GM12878 (cell line): Measurements from ENCODE around the gene DDX31. TPM values are rescaled to one million over a fixed set of nuclear protein-coding genes. Genes with fewer than 3 reads are reported as not detected.

Experiments used
- ATAC-seq: fragments of 200-7000 bp; cut with Tn5 transposase; 3 replicates; pipeline ENCODE4 v1.9.1; 2020; ENCODE audit warnings: mild to moderate bottlenecking, moderate library complexity
- BruUV-seq: library from RNA; stranded (reverse); fragments of 400-500 nt; replicated peaks from 2 replicates; lab custom pipeline; 2021; lab: Mats Ljungman, UMichigan
- CTCF ChIA-PET: fragments of 300-600 bp; sonication (Branson Sonifier 250); formaldehyde crosslinking; extraction: SDS; loops from one replicate; lab custom pipeline; 2021; ENCODE audit warnings: inconsistent platforms; lab: Yijun Ruan, JAX
- POLR2A ChIA-PET: fragments of 350-600 bp; formaldehyde crosslinking; extraction: SDS; loops from one replicate; lab custom pipeline; 2021; ENCODE audit warnings: inconsistent platforms; lab: Charles Lee
- RAD21 ChIA-PET: fragments of 300-600 bp; sonication (Branson Sonifier 250); formaldehyde crosslinking; loops from one replicate; lab custom pipeline; 2023; ENCODE audit warnings: antibody characterized with exemption; ENCODE audit not compliant: unreplicated experiment; lab: Charles Lee
- SMC1A ChIA-PET: fragments of 300-600 bp; sonication (Branson Sonifier 250); formaldehyde crosslinking; loops from one replicate; lab custom pipeline; 2023; ENCODE audit not compliant: unreplicated experiment, uncharacterized antibody; lab: Charles Lee
- DNase-seq: peaks from one replicate; pipeline ENCODE4 v3.0.0-alpha.2; 2011; ENCODE audit warnings: low read depth, low spot score
- FAIRE-seq: peaks from 3 replicates; lab custom pipeline; 2011; peaks lifted over from hg19 to GRCh38; lab: Jason Lieb, UNC
- H2AFZ ChIP-seq: 2 replicates; pipeline ENCODE4 v1.6.0; 2011; ENCODE audit warnings: low read depth, low read length, control low read depth; ENCODE audit not compliant: control insufficient read depth
- H3K27ac ChIP-seq: 2 replicates; pipeline ENCODE4 v1.5.1; 2011; ENCODE audit warnings: control low read depth; ENCODE audit not compliant: control insufficient read depth, insufficient read depth
- H3K27me3 ChIP-seq, 2 experiments: replicated peaks in 1 of 2; 2 replicates each; pipeline versions ENCODE4 v1.6.0 to v1.6.1; 2011; ENCODE audit warnings: low read length in 1 of 2; ENCODE audit not compliant: control insufficient read depth in 2 of 2, insufficient read depth in 2 of 2
- H3K36me3 ChIP-seq, 2 experiments: 2 replicates each; pipeline ENCODE4 v1.5.1; 2011; ENCODE audit warnings: low read length in 1 of 2; ENCODE audit not compliant: control insufficient read depth in 2 of 2, insufficient read depth in 2 of 2
- H3K4me1 ChIP-seq: 2 replicates; pipeline ENCODE4 v1.6.1; 2011; ENCODE audit warnings: mild to moderate bottlenecking, low read length, moderate library complexity, mixed read lengths; ENCODE audit not compliant: control insufficient read depth, insufficient read depth
- H3K4me2 ChIP-seq: 2 replicates; pipeline ENCODE4 v1.6.0; 2011; ENCODE audit warnings: control low read depth; ENCODE audit not compliant: control insufficient read depth, insufficient read depth
- H3K4me3 ChIP-seq: fragments of 200-600 bp; sonication (generic); 2 replicates; pipeline ENCODE4 v1.5.1; 2016
- H3K79me2 ChIP-seq: 2 replicates; pipeline ENCODE4 v1.6.0; 2011; ENCODE audit warnings: low read length; ENCODE audit not compliant: control insufficient read depth, insufficient read depth
- H3K9ac ChIP-seq: 2 replicates; pipeline ENCODE4 v1.8.0; 2011; ENCODE audit warnings: low read length, control low read depth, mixed read lengths; ENCODE audit not compliant: control insufficient read depth, insufficient read depth
- H3K9me3 ChIP-seq: replicated peaks from 3 replicates; pipeline ENCODE4 v1.5.1; 2011; ENCODE audit warnings: mild to moderate bottlenecking, low read length; ENCODE audit not compliant: control insufficient read depth, insufficient read depth
- H4K20me1 ChIP-seq: 2 replicates; pipeline ENCODE4 v1.6.0; 2011; ENCODE audit not compliant: control insufficient read depth, insufficient read depth
- BACH1 ChIP-seq: fragments of 450-650 bp; IDR thresholded peaks from 2 replicates; pipeline ENCODE4 v1.6.1; 2017; ENCODE audit warnings: mild to moderate bottlenecking, borderline replicate concordance
- BCL11A ChIP-seq: IDR thresholded peaks from 2 replicates; pipeline ENCODE4 v1.6.1; 2011; ENCODE audit warnings: low read depth, low read length
- BRCA1 ChIP-seq: IDR thresholded peaks from 2 replicates; pipeline ENCODE4 v1.6.1; 2011; ENCODE audit warnings: low read depth, low read length, improper control_type of control experiment
- EGR1 ChIP-seq, 2 experiments: IDR thresholded peaks; 1 replicate in 1 of 2; 2 replicates in 1 of 2; pipeline ENCODE4 v1.6.1; 2011 to 2012; ENCODE audit warnings: low read depth in 2 of 2, low read length in 2 of 2, borderline replicate concordance in 1 of 2, mild to moderate bottlenecking in 1 of 2, moderate library complexity in 1 of 2
- FOXK2 ChIP-seq: fragments of 450-650 bp; IDR thresholded peaks from 2 replicates; pipeline ENCODE4 v1.6.1; 2017; ENCODE audit warnings: mild to moderate bottlenecking, moderate library complexity
- NFYA ChIP-seq: IDR thresholded peaks from 2 replicates; pipeline ENCODE4 v1.6.1; 2011; ENCODE audit warnings: low read depth, mild to moderate bottlenecking, low read length, improper control_type of control experiment, borderline replicate concordance
- PAX5 ChIP-seq: IDR thresholded peaks from 2 replicates; pipeline ENCODE4 v1.6.1; 2011; ENCODE audit warnings: low read depth, low read length, borderline replicate concordance
- PML ChIP-seq: IDR thresholded peaks from 2 replicates; pipeline ENCODE4 v1.6.1; 2012; ENCODE audit warnings: low read length, inconsistent platforms
- RBBP5 ChIP-seq: fragments of 200-600 bp; sonication (generic); conservative IDR thresholded peaks from 2 replicates; pipeline ENCODE4 v1.6.1; 2016
- RCOR1 ChIP-seq: conservative IDR thresholded peaks from 2 replicates; pipeline ENCODE4 v1.6.1; 2012; ENCODE audit warnings: low read depth, low read length, improper control_type of control experiment
- SP1 ChIP-seq: IDR thresholded peaks from one replicate; pipeline ENCODE4 v1.6.1; 2011; ENCODE audit warnings: low read depth, low read length
- YBX1 ChIP-seq: fragments of 450-650 bp; IDR thresholded peaks from 2 replicates; pipeline ENCODE4 v1.6.1; 2016; ENCODE audit warnings: antibody characterized with exemption
- ZBED1 ChIP-seq: IDR thresholded peaks from 2 replicates; pipeline ENCODE4 v1.6.1; 2016; ENCODE audit warnings: borderline replicate concordance
- WGBS: methylation state at CpG from one replicate; pipeline ENCODE4 v1.1.6; 2016; ENCODE audit warnings: low lambda C conversion rate; ENCODE audit not compliant: insufficient replicate concordance, insufficient coverage; ENCODE audit errors: missing lambda C conversion rate; 5-methylcytosine and 5-hydroxymethylcytosine counted together
- in situ Hi-C: fragments of 300-500 bp; cut with MboI; formaldehyde crosslinking; loops from 9 replicates; pipeline ENCODE4 v1.14.3; 2018; ENCODE audit warnings: mixed read lengths
- intact Hi-C: fragments of 100-400 bp; cut with micrococcal nuclease; formaldehyde crosslinking; loops from one replicate; pipeline ENCODE4 v1.14.2; 2022; ENCODE audit not compliant: unreplicated experiment
- polyA plus RNA-seq, 11 experiments: library from polyadenylated mRNA; depleted of rRNA in 4 of 11; unstranded in 6 of 11; stranded (reverse) in 5 of 11; fragments of >200 nt; fragmentation: Nextera tagmentation in 4 of 11; fragmentation: Illumina TruSeq in 1 of 11; extraction: Ambion mirVana in 4 of 11; extraction: Trizol in 1 of 11; gene quantifications; 1 replicate in 1 of 11; 2 replicates in 10 of 11; pipeline versions ENCODE4 v1.2.1 to v1.2.3, GENCODE V29; 2011 to 2016; ENCODE audit warnings: inconsistent platforms in 2 of 11, missing spikeins in 2 of 11, low read depth in 1 of 11
- total RNA-seq, 4 experiments: library from RNA; depleted of rRNA in 3 of 4; stranded (reverse); fragments of >200 nt in 3 of 4; fragmentation: Illumina TruSeq in 1 of 4; extraction: Trizol in 1 of 4; gene quantifications; 2 replicates each; pipeline versions ENCODE4 v1.2.1 to v1.2.3, GENCODE V29; 2013 to 2021
- TF ChIP-seq, protein P1 (sequence below): fragments of 450-650 bp; IDR thresholded peaks from 2 replicates; pipeline ENCODE4 v1.6.1; 2017; ENCODE audit warnings: borderline replicate concordance
- TF ChIP-seq, protein P2 (sequence below): fragments of 450-650 bp; IDR thresholded peaks from 2 replicates; pipeline ENCODE4 v1.6.1; 2016; ENCODE audit warnings: mild to moderate bottlenecking
- TF ChIP-seq, protein P3 (sequence below): fragments of 450-650 bp; IDR thresholded peaks from 2 replicates; pipeline ENCODE4 v1.6.1; 2017; ENCODE audit warnings: mild to moderate bottlenecking, low read depth, inconsistent platforms; ENCODE audit not compliant: poor library complexity, severe bottlenecking
- TF ChIP-seq, protein P4 (sequence below): fragments of 450-650 bp; IDR thresholded peaks from 2 replicates; pipeline ENCODE4 v1.6.1; 2018; ENCODE audit warnings: borderline replicate concordance, mild to moderate bottlenecking; ENCODE audit not compliant: partially characterized antibody
- TF ChIP-seq, protein P5 (sequence below): IDR thresholded peaks from 2 replicates; pipeline ENCODE4 v1.6.1; 2011; ENCODE audit warnings: low read depth, low read length, improper control_type of control experiment, borderline replicate concordance

Gene DDX31
- total and polyA plus RNA-seq, 10 of the 15 experiments (the other 5 are each of a cell fraction or from before 2014, with no cell fraction given), result 12.1 to 30.8 (median 20.8) TPM

DNA sequence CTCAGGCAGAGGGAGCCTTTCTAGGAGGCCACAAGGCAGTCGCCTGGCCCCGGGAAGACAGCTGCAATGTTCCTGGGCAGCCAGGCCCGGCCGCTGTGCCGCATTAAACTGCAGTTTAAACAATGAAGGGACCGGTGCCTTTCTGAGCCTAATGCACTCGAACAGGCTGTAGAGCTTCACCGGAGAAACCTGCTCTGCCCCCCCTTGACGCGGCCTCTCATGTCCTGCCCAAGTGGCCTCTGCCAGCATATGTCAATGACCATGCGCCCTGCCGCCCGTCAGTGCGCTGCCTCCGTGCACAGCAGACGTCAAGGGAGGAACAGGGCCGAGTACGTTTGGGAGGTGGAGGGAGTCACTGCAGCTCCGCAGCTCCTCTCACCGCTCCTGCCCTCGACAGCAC is 125.8 kb downstream of the DDX31 start:
- H3K27me3 ChIP-seq, result peaks cover 0 to 3% of the 10 kb centered on the region in 2 experiments
- H3K4me1 ChIP-seq, result no peaks in the 10 kb centered on the region
- FAIRE-seq (no peak), DNase-seq (no peak), ATAC-seq (no peak)
- no peak overlapping the region for H3K9ac ChIP-seq
- no peaks in the 10 kb centered on the region for H3K9me3 ChIP-seq
- SMC1A ChIA-PET, result no interaction called here
- POLR2A ChIA-PET, result no interaction called here
- CTCF ChIA-PET, result interaction anchor here (0.6 kb wide), 1 partner anchor 498 kb away, joined by 3 read pairs; no protein-coding TSS in a partner anchor
- no peak overlapping the region for H3K4me2 ChIP-seq
- TF ChIP-seq, protein P1, sequence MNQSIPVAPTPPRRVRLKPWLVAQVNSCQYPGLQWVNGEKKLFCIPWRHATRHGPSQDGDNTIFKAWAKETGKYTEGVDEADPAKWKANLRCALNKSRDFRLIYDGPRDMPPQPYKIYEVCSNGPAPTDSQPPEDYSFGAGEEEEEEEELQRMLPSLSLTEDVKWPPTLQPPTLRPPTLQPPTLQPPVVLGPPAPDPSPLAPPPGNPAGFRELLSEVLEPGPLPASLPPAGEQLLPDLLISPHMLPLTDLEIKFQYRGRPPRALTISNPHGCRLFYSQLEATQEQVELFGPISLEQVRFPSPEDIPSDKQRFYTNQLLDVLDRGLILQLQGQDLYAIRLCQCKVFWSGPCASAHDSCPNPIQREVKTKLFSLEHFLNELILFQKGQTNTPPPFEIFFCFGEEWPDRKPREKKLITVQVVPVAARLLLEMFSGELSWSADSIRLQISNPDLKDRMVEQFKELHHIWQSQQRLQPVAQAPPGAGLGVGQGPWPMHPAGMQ, result no peak
- TF ChIP-seq EGR1 (IDR thresholded peaks at IDR 0.05; ENCODE audit: borderline replicate concordance in 1 of 2, low read depth in 2 of 2, low read length in 2 of 2) (no peak), BCL11A (no peak), SP1 (no peak), RBBP5 (no peak), BRCA1 (no peak), ZBED1 (no peak), RCOR1 (no peak), PAX5 (no peak), BACH1 (no peak), FOXK2 (no peak), NFYA (no peak), YBX1 (no peak), PML (no peak)
- TF ChIP-seq, protein P2, sequence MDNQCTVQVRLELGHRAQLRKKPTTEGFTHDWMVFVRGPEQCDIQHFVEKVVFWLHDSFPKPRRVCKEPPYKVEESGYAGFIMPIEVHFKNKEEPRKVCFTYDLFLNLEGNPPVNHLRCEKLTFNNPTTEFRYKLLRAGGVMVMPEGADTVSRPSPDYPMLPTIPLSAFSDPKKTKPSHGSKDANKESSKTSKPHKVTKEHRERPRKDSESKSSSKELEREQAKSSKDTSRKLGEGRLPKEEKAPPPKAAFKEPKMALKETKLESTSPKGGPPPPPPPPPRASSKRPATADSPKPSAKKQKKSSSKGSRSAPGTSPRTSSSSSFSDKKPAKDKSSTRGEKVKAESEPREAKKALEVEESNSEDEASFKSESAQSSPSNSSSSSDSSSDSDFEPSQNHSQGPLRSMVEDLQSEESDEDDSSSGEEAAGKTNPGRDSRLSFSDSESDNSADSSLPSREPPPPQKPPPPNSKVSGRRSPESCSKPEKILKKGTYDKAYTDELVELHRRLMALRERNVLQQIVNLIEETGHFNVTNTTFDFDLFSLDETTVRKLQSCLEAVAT, result no peak
- TF ChIP-seq, protein P3, sequence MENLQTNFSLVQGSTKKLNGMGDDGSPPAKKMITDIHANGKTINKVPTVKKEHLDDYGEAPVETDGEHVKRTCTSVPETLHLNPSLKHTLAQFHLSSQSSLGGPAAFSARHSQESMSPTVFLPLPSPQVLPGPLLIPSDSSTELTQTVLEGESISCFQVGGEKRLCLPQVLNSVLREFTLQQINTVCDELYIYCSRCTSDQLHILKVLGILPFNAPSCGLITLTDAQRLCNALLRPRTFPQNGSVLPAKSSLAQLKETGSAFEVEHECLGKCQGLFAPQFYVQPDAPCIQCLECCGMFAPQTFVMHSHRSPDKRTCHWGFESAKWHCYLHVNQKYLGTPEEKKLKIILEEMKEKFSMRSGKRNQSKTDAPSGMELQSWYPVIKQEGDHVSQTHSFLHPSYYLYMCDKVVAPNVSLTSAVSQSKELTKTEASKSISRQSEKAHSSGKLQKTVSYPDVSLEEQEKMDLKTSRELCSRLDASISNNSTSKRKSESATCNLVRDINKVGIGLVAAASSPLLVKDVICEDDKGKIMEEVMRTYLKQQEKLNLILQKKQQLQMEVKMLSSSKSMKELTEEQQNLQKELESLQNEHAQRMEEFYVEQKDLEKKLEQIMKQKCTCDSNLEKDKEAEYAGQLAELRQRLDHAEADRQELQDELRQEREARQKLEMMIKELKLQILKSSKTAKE, result no peak
- TF ChIP-seq, protein P4, sequence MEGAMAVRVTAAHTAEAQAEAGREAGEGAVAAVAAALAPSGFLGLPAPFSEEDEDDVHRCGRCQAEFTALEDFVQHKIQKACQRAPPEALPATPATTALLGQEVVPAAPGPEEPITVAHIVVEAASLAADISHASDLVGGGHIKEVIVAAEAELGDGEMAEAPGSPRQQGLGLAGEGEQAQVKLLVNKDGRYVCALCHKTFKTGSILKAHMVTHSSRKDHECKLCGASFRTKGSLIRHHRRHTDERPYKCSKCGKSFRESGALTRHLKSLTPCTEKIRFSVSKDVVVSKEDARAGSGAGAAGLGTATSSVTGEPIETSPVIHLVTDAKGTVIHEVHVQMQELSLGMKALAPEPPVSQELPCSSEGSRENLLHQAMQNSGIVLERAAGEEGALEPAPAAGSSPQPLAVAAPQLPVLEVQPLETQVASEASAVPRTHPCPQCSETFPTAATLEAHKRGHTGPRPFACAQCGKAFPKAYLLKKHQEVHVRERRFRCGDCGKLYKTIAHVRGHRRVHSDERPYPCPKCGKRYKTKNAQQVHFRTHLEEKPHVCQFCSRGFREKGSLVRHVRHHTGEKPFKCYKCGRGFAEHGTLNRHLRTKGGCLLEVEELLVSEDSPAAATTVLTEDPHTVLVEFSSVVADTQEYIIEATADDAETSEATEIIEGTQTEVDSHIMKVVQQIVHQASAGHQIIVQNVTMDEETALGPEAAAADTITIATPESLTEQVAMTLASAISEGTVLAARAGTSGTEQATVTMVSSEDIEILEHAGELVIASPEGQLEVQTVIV, result no peak
- TF ChIP-seq, protein P5, sequence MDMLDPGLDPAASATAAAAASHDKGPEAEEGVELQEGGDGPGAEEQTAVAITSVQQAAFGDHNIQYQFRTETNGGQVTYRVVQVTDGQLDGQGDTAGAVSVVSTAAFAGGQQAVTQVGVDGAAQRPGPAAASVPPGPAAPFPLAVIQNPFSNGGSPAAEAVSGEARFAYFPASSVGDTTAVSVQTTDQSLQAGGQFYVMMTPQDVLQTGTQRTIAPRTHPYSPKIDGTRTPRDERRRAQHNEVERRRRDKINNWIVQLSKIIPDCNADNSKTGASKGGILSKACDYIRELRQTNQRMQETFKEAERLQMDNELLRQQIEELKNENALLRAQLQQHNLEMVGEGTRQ, result no peak
- intact Hi-C loops (no loop called here), in situ Hi-C loops (no loop called here)
- RAD21 ChIA-PET, result no interaction called here
- H3K79me2 ChIP-seq, result no peaks in the 10 kb centered on the region
- H2AFZ ChIP-seq, result no peak overlapping the region
- H3K4me3 ChIP-seq, result no peak overlapping the region
- no peak overlapping the region for H3K27ac ChIP-seq
- H4K20me1 ChIP-seq, result no peaks in the 10 kb centered on the region
- 57% methylated on average over 21 of the region's 21 CpGs for WGBS
- no TSS peak for BruUV-seq
- no peaks in the 10 kb centered on the region for H3K36me3 ChIP-seq
